Measurements from ENCODE around the gene IFI30. TPM values are rescaled to one million over a fixed set of nuclear protein-coding genes. Genes with fewer than 3 reads are reported as not detected.
A peak's percentile ranks its signal among the peaks of the same experiment; 100 is the strongest.

The IFI30 gene
- total RNA-seq, 1 experiment from 2014 or later: 22.4 TPM

DNA sequence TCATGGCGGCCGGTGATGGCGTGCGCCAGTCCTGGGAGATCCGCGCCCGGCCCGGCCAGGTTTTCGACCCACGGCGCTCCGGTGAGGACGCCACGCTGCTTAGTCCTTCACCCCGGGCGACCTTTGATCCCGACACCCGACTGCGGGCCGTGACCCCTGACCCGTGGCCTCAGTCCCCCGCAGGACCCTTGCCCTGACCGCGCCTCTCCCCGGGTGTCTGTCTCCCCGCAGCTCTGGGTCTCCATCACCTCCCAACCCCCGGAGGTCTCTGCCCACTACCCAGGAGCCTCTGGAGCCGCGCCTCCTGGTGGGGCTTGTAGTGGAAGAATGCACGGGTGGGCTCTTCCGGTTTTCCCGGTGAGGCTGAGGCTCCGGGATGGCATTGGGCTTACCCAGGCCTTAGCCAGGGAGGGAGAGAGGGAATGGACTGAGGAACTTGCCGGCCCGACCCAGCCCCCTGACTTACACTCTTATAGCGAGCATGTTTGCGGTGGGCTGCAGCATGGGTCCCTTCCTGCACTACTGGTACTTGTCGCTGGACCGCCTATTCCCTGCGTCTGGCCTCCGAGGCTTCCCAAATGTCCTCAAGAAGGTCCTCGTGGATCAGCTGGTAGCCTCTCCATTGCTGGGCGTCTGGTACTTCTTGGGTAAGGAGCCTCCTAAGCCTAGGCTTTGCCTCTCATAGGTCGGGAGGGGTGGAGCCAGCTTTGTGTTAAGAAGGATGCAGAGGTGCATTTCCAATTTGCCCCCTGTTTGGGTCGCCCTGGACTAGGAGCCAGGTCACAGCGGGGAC, 20.0 kb downstream of the IFI30 start:
- peaks cover 8% of the 10 kb centered on the region for H3K4me1 Mint-ChIP-seq (ENCODE audit: low read depth, unreplicated experiment)
- peak overlapping the region; percentile 92 for H3K27ac Mint-ChIP-seq (ENCODE audit: unreplicated experiment)
- TF ChIP-seq CTCF (IDR thresholded peaks at IDR 0.05; ENCODE audit: unreplicated experiment): no peak
- peaks cover 28% of the 10 kb centered on the region for H3K36me3 Mint-ChIP-seq (ENCODE audit: insufficient read depth, unreplicated experiment)
- intact Hi-C loops (cut with micrococcal nuclease; ENCODE audit: unreplicated experiment): no loop called here
- no peaks in the 10 kb centered on the region for H3K27me3 Mint-ChIP-seq (ENCODE audit: unreplicated experiment)
- DNase-seq: no peak
- TSS peak; percentile 59 for BruUV-seq (replicated peaks)
- no peaks in the 10 kb centered on the region for H3K9me3 Mint-ChIP-seq (ENCODE audit: low read depth, unreplicated experiment)
- CTCF ChIA-PET: interaction anchor here (0.7 to 2.1 kb wide), 6 partner anchors 15 to 88 kb away, joined by 3 to 15 read pairs (median 4); partner anchors contain the start of gene JUND
- peak overlapping the region; percentile 72 for H3K4me3 Mint-ChIP-seq (ENCODE audit: low read depth, unreplicated experiment)

DNA sequence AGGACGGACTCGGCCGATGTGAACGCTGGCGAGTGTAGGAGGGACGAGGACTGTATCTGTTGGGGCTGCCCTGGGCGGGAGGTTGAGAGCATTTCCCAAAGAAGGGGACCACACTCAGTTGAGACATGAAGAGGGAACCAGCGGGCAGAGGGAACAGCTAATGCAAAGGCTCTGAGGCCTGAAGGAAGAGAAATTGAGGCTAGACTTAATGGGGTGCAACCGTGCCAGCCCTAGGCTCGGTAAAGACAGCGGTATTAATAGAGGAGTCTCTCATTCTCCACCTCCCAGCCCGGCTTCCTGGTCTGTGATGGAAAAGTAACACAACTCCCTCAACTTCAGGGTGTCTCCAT, 20.5 kb downstream of the IFI30 start:
- Mint-ChIP-seq H3K27me3 (ENCODE audit: unreplicated experiment) (no peaks in the 10 kb centered on the region), H3K27ac (ENCODE audit: unreplicated experiment) (peak overlapping the region; percentile 33), H3K4me1 (ENCODE audit: low read depth, unreplicated experiment) (peaks cover 8% of the 10 kb centered on the region), H3K36me3 (ENCODE audit: insufficient read depth, unreplicated experiment) (peaks cover 28% of the 10 kb centered on the region), H3K4me3 (ENCODE audit: low read depth, unreplicated experiment) (peak overlapping the region; percentile 72), H3K9me3 (ENCODE audit: low read depth, unreplicated experiment) (no peaks in the 10 kb centered on the region)
- CTCF ChIA-PET: no interaction called here
- intact Hi-C loops (cut with micrococcal nuclease; ENCODE audit: unreplicated experiment): no loop called here
- no peak for TF ChIP-seq CTCF (IDR thresholded peaks at IDR 0.05; ENCODE audit: unreplicated experiment)
- no peak for DNase-seq
- no TSS peak for BruUV-seq (replicated peaks)

DNA sequence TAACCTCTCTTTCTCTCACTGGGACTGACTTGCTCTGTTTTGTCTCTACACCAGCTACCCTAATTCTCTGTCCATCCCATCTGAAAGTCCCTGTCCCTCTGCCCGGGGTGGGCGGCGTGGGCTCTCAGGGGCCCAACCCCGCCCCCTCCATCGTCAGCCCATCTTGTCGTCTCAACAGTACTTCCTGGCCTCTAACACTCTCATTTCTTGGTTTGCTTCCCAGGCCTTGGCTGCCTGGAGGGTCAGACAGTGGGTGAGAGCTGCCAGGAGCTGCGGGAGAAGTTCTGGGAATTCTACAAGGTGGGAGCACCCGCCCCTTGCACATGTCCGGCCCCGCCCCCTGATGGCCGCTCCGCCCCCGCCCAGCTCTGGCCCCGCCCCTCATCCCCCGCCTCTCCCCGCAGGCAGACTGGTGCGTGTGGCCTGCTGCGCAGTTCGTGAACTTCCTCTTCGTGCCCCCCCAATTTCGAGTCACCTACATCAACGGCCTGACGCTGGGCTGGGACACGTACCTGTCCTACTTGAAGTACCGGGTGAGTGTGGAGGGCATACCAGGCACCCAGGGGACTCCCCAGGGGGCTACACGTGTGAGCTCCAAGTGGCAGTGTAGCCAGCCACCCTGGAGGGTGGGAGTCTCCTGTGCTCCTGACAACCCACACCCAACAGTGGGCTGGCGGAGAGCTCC, 21.1 kb downstream of the IFI30 start:
- intact Hi-C loops (cut with micrococcal nuclease; ENCODE audit: unreplicated experiment): no loop called here
- no peak for TF ChIP-seq CTCF (IDR thresholded peaks at IDR 0.05; ENCODE audit: unreplicated experiment)

GRCh38 chr19:18196511-18196845, 22.9 kb downstream of the IFI30 start:
- Mint-ChIP-seq H3K9me3 (ENCODE audit: low read depth, unreplicated experiment) (no peaks in the 10 kb centered on the region), H3K27ac (ENCODE audit: unreplicated experiment) (no peak overlapping the region), H3K4me1 (ENCODE audit: low read depth, unreplicated experiment) (peaks cover 8% of the 10 kb centered on the region), H3K4me3 (ENCODE audit: low read depth, unreplicated experiment) (no peak overlapping the region), H3K36me3 (ENCODE audit: insufficient read depth, unreplicated experiment) (peaks cover 28% of the 10 kb centered on the region), H3K27me3 (ENCODE audit: unreplicated experiment) (no peaks in the 10 kb centered on the region)
- DNase-seq: no peak
- intact Hi-C loops (cut with micrococcal nuclease; ENCODE audit: unreplicated experiment): no loop called here
- no peak for TF ChIP-seq CTCF (IDR thresholded peaks at IDR 0.05; ENCODE audit: unreplicated experiment)
- BruUV-seq (replicated peaks): no TSS peak
- CTCF ChIA-PET: no interaction called here

More for the DNA sequence above, 21.1 kb downstream of the IFI30 start:
- no peak overlapping the region for H3K27ac Mint-ChIP-seq (ENCODE audit: unreplicated experiment)
- BruUV-seq (replicated peaks): no TSS peak
- no peaks in the 10 kb centered on the region for H3K27me3 Mint-ChIP-seq (ENCODE audit: unreplicated experiment)
- DNase-seq: no peak
- peaks cover 8% of the 10 kb centered on the region for H3K4me1 Mint-ChIP-seq (ENCODE audit: low read depth, unreplicated experiment)
- H3K4me3 Mint-ChIP-seq (ENCODE audit: low read depth, unreplicated experiment): peak overlapping the region; percentile 72
- H3K36me3 Mint-ChIP-seq (ENCODE audit: insufficient read depth, unreplicated experiment): peaks cover 28% of the 10 kb centered on the region
- H3K9me3 Mint-ChIP-seq (ENCODE audit: low read depth, unreplicated experiment): no peaks in the 10 kb centered on the region
- CTCF ChIA-PET: no interaction called here

Data from Calu3 (cell line).